ENCODE data around the gene CYP27B1. TPM values are rescaled to one million over a fixed set of nuclear protein-coding genes. Genes with fewer than 3 reads are reported as not detected.
A peak's percentile ranks its signal among the peaks of the same experiment; 100 is the strongest.

CYP27B1 gene
- total RNA-seq, 2 experiments from 2014 or later, result 6.9 to 7.1 TPM

DNA sequence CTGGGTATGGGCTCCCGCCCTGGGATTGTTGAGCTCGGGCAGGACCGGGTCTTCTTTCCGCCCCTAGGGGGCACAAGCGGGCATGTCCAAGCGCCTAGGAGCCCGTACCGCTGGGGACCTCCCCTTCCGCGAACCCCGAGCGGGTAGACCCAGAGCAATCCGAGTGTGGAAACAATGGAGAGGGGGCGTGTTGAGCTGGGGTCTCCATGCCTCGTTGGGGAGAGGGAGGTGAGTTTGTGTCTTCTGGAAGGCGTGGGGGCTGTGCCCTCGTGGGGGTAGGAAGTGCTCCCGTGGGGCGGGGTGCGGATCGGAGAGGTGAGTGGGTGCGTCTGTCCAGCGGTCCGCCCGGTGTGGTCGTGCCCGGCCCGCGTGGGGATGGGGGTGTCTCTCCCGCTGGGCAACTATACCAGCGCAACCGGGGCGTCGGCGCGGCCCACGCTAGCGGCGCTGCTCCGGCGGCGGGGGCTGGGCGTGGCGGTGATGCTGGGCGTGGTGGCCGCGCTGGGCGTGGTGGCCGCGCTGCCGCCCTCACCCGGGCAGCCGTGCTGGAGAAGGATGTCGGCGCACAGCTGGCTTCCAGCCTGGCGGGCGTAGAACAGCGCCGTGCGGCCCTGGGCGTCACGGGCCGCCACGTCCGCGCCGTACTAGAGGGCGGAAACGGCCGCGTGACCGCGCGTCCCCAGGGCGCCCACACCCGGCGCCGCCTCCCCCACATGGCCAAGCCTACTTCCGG lies 40.6 kb downstream of the CYP27B1 start:
- H3K36me3 ChIP-seq (ENCODE audit: insufficient read depth, low read length), result peaks cover 45% of the 10 kb centered on the region
- TF ChIP-seq EZH2phosphoT487 (IDR thresholded peaks at IDR 0.05; ENCODE audit: borderline replicate concordance, low read depth, low read length) (no peak), CTCF (conservative IDR thresholded peaks at IDR 0.05; ENCODE audit: low read length) (peak; percentile 57)
- H3K4me1 ChIP-seq (ENCODE audit: insufficient read depth, low read length, poor library complexity, severe bottlenecking), result peaks cover 8% of the 10 kb centered on the region
- no peak for DNase-seq (ENCODE audit: low spot score)
- H4K20me1 ChIP-seq (ENCODE audit: insufficient read depth, low read length), result no peaks in the 10 kb centered on the region
- H2AFZ ChIP-seq (ENCODE audit: low read length), result no peak overlapping the region
- POLR2A ChIA-PET, result interaction anchor here (1.3 kb wide), 1 partner anchor 53 kb away, joined by 3 read pairs; no protein-coding TSS in a partner anchor
- H3K9me3 ChIP-seq (ENCODE audit: low read length), result no peaks in the 10 kb centered on the region
- H3K27ac ChIP-seq (ENCODE audit: low read depth, low read length, poor library complexity, severe bottlenecking), result no peak overlapping the region
- intact Hi-C loops (cut with micrococcal nuclease; ENCODE audit: unreplicated experiment), result no loop called here
- H3K4me3 ChIP-seq (ENCODE audit: low read depth, low read length, poor library complexity, severe bottlenecking), result no peak overlapping the region
- CTCF ChIA-PET (ENCODE audit: unreplicated experiment), result no interaction called here
- H3K79me2 ChIP-seq (ENCODE audit: insufficient read depth, low read depth, low read length), result no peaks in the 10 kb centered on the region
- no peaks in the 10 kb centered on the region for H3K9me2 ChIP-seq (ENCODE audit: insufficient read depth, low read length)
- no peak overlapping the region for H3K4me2 ChIP-seq (ENCODE audit: low read length)
- no TSS peak for BruUV-seq (replicated peaks)

DNA sequence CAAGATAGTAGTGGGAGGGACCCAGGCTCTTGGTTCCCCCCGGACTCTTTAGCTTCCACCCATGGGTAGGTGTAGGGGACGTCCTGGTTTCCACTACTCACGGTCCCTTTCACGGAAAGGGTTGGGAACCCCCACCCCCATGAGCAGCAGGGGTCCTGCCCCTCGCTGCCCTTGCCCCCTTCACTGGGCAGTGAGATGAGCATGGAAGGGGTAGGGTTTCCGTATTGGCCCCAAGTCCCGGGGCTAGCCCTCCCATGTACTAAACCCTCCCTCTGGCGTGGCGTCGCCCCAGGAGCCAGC lies 41.1 kb downstream of the CYP27B1 start:
- H3K4me2 ChIP-seq (ENCODE audit: low read length), result no peak overlapping the region
- H3K27ac ChIP-seq (ENCODE audit: low read depth, low read length, poor library complexity, severe bottlenecking), result no peak overlapping the region
- POLR2A ChIA-PET, result no interaction called here
- no peaks in the 10 kb centered on the region for H3K79me2 ChIP-seq (ENCODE audit: insufficient read depth, low read depth, low read length)
- H3K4me1 ChIP-seq (ENCODE audit: insufficient read depth, low read length, poor library complexity, severe bottlenecking), result peaks cover 8% of the 10 kb centered on the region
- H4K20me1 ChIP-seq (ENCODE audit: insufficient read depth, low read length), result no peaks in the 10 kb centered on the region
- peaks cover 45% of the 10 kb centered on the region for H3K36me3 ChIP-seq (ENCODE audit: insufficient read depth, low read length)
- no peaks in the 10 kb centered on the region for H3K9me3 ChIP-seq (ENCODE audit: low read length)
- TF ChIP-seq CTCF (conservative IDR thresholded peaks at IDR 0.05; ENCODE audit: low read length), result no peak
- no peak for TF ChIP-seq EZH2phosphoT487 (IDR thresholded peaks at IDR 0.05; ENCODE audit: borderline replicate concordance, low read depth, low read length)
- intact Hi-C loops (cut with micrococcal nuclease; ENCODE audit: unreplicated experiment), result no loop called here
- CTCF ChIA-PET (ENCODE audit: unreplicated experiment), result no interaction called here
- no peak overlapping the region for H2AFZ ChIP-seq (ENCODE audit: low read length)
- H3K9me2 ChIP-seq (ENCODE audit: insufficient read depth, low read length), result no peaks in the 10 kb centered on the region
- BruUV-seq (replicated peaks), result no TSS peak
- DNase-seq (ENCODE audit: low spot score), result no peak
- no peak overlapping the region for H3K4me3 ChIP-seq (ENCODE audit: low read depth, low read length, poor library complexity, severe bottlenecking)

DNA sequence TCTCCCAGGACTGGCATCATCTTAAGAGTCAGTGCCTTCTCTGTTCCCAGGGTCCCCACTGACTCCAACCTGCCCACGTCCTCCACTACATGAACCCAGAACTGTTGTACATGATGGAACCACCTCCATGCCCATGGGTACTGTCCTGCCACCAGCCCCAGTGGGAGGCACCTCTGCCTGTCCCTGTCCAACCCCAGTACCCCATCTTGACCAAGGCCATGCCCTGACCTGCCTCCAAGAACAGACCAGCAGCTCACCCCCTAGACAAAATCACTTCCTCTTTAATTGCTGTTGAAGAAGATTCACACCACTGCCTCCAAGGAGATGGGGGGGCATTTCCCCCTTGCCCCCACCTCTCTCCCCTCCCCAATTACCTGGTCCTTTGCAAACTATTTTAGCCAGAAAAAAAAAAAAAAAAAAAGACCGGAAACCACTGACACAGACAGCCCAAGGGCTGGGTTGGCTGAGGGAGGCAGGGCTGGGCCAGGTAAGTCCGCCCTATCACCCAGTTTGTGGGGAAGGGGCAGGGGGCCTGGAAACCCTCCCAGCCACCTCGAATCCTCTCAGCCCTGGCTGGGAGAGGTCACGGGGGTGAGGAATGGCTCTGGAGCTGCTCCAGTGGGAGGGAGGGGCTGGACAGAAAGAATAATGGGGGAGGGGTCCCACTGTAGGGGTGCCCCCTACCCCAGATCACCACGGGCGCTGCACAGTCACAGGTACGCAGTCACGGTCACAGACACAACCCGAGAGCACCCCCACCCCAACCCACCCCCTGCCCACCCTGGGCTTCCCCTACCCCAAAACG lies 41.7 kb downstream of the CYP27B1 start:
- intact Hi-C loops (cut with micrococcal nuclease; ENCODE audit: unreplicated experiment), result no loop called here
- Histone ChIP-seq H3K36me3 (ENCODE audit: insufficient read depth, low read length) (peaks cover 45% of the 10 kb centered on the region), H3K4me2 (ENCODE audit: low read length) (no peak overlapping the region; the same call in 1 of the 2 replicates), H3K4me3 (ENCODE audit: low read depth, low read length, poor library complexity, severe bottlenecking) (no peak overlapping the region), H3K9me2 (ENCODE audit: insufficient read depth, low read length) (no peaks in the 10 kb centered on the region), H3K27ac (ENCODE audit: low read depth, low read length, poor library complexity, severe bottlenecking) (peak overlapping the region; percentile 30), H3K9me3 (ENCODE audit: low read length) (no peaks in the 10 kb centered on the region), H3K4me1 (ENCODE audit: insufficient read depth, low read length, poor library complexity, severe bottlenecking) (peaks cover 8% of the 10 kb centered on the region), H2AFZ (ENCODE audit: low read length) (no peak overlapping the region), H4K20me1 (ENCODE audit: insufficient read depth, low read length) (no peaks in the 10 kb centered on the region), H3K79me2 (ENCODE audit: insufficient read depth, low read depth, low read length) (no peaks in the 10 kb centered on the region)
- peak; percentile 61 for DNase-seq (ENCODE audit: low spot score)
- ChIA-PET CTCF (ENCODE audit: unreplicated experiment) (no interaction called here), POLR2A (no interaction called here)
- no peak for TF ChIP-seq EZH2phosphoT487 (IDR thresholded peaks at IDR 0.05; ENCODE audit: borderline replicate concordance, low read depth, low read length)
- no peak for TF ChIP-seq CTCF (conservative IDR thresholded peaks at IDR 0.05; ENCODE audit: low read length)
- BruUV-seq (replicated peaks), result TSS peak; percentile 68
